Neural crest cell (in vitro differentiated cells): Measurements from ENCODE around the gene CD109. TPM values are rescaled to one million over a fixed set of nuclear protein-coding genes. Genes with fewer than 3 reads are reported as not detected.
"Not testable (repeated sequence)": the region's sequence is repeated elsewhere in the genome, so short reads cannot be mapped to it uniquely, and the experiment has no call there.

Experiments
- DNase-seq: peaks from one replicate; pipeline ENCODE4 v3.0.0; 2021; ENCODE audit warnings: low read depth, mixed read lengths, low spot score
- H3K27ac Mint-ChIP-seq: one replicate; pipeline ENCODE4 v1.8.0; 2021; ENCODE audit warnings: mild to moderate bottlenecking, mixed read lengths; ENCODE audit not compliant: unreplicated experiment
- H3K27me3 Mint-ChIP-seq: 2 replicates; pipeline ENCODE4 v1.8.0; 2021; ENCODE audit warnings: low read depth, mild to moderate bottlenecking, mixed read lengths
- H3K36me3 Mint-ChIP-seq: 2 replicates; pipeline ENCODE4 v1.8.0; 2021; ENCODE audit warnings: low read depth, mild to moderate bottlenecking, mixed read lengths
- H3K4me1 Mint-ChIP-seq: 2 replicates; pipeline ENCODE4 v1.8.0; 2021; ENCODE audit warnings: mixed read lengths
- H3K4me3 Mint-ChIP-seq: one replicate; pipeline ENCODE4 v1.8.0; 2021; ENCODE audit warnings: mild to moderate bottlenecking, mixed read lengths
- H3K9me3 Mint-ChIP-seq: 2 replicates; pipeline ENCODE4 v1.8.0; 2021; ENCODE audit warnings: mixed read lengths
- CTCF ChIP-seq: fragments of 200-600 bp; sonication (generic); conservative IDR thresholded peaks from 2 replicates; pipeline ENCODE4 v1.5.0; 2021; ENCODE audit warnings: antibody characterized with exemption, mild to moderate bottlenecking
- total RNA-seq: library from RNA; stranded (reverse); gene quantifications from 2 replicates; pipeline ENCODE4 v1.2.1, GENCODE V29; 2021

The CD109 gene
- total RNA-seq, 1 donor from 2014 or later = 0.84 TPM

- TF ChIP-seq CTCF = no peak
- Mint-ChIP-seq H3K9me3 (no peaks in the 10 kb centered on the region), H3K4me3 (no peak overlapping the region), H3K27ac (no peak overlapping the region), H3K36me3 (no peaks in the 10 kb centered on the region), H3K4me1 (peaks cover 10% of the 10 kb centered on the region), H3K27me3 (no peaks in the 10 kb centered on the region)
- no peak for DNase-seq
Measured at GRCh38 chr6:73710948-73711347, 14.9 kb downstream of the CD109 start.

GRCh38 chr6:73712535-73713173 is 16.7 kb downstream of the CD109 start:
- DNase-seq = no peak
- H3K4me1 Mint-ChIP-seq = peaks cover 10% of the 10 kb centered on the region
- TF ChIP-seq CTCF = no peak
- no peaks in the 10 kb centered on the region for H3K27me3 Mint-ChIP-seq
- H3K9me3 Mint-ChIP-seq = no peaks in the 10 kb centered on the region
- H3K27ac Mint-ChIP-seq = no peak overlapping the region
- H3K36me3 Mint-ChIP-seq = peaks cover 4% of the 10 kb centered on the region
- H3K4me3 Mint-ChIP-seq = no peak overlapping the region

DNA sequence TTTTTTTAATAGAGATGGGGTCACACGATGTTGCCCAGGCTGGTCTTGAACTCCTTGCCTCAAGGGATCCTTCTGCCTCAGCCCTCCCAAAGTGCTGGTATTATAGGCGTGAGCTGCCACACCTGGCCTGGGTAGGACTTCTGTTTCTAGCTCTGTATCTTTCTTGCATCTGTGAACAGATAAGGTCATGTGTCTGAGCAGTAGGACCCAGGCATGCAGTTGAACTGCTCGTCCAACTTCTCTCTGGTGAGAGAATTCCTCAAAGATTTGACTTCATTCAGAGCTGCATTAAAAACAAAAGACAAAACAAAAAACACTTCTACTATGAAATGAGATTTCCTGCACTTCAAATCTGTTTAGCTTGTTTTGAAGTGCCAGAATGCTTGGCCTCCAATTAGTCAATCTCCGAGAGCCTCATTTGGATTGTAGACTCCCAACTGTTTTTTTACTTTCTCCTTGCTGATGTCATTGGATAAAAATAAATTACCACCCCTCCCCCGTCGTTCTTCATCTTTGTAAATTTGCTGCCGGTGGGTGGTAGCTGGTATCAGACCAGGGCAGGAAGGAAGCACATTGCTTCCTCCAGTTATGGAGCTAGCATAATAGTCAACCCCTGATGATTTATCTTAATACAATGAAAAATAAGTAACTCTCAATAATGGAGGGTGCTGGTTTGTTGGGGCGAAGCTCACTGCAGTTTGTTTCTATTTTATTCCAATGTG is 17.6 kb downstream of the CD109 start:
- TF ChIP-seq CTCF = no peak
- H3K4me1 Mint-ChIP-seq = peaks cover 10% of the 10 kb centered on the region
- H3K36me3 Mint-ChIP-seq = peaks cover 4% of the 10 kb centered on the region
- no peaks in the 10 kb centered on the region for H3K9me3 Mint-ChIP-seq
- DNase-seq = no peak
- H3K4me3 Mint-ChIP-seq = no peak overlapping the region
- H3K27me3 Mint-ChIP-seq = no peaks in the 10 kb centered on the region
- H3K27ac Mint-ChIP-seq = no peak overlapping the region

- H3K36me3 Mint-ChIP-seq, H3K4me1 Mint-ChIP-seq, DNase-seq, H3K4me3 Mint-ChIP-seq, H3K27ac Mint-ChIP-seq, H3K27me3 Mint-ChIP-seq, H3K9me3 Mint-ChIP-seq: not testable (repeated sequence)
Measured at GRCh38 chr6:73715111-73715508, 19.1 kb downstream of the CD109 start.

DNA sequence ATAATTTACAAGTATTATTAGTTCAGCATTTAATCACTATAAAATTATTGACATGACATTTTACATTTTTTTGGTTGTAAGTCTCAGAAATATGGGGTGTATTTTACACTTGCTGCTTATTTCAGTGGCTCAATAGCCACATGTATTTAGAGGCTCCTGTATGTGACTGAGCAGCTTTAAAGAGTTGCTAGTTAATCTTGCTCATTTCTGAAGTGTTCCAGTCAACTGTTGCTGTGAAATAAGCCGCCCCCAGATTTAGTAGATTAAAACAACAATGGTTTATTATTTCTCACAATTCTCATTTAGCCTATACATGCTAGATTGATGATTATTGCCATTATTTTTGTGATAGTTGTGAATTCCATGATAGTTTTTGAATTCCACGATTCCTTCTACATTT is 23.0 kb downstream of the CD109 start:
- Mint-ChIP-seq H3K27me3 (no peaks in the 10 kb centered on the region), H3K4me1 (no peaks in the 10 kb centered on the region), H3K36me3 (peaks cover 4% of the 10 kb centered on the region), H3K9me3 (no peaks in the 10 kb centered on the region), H3K4me3 (no peak overlapping the region), H3K27ac (no peak overlapping the region)
- TF ChIP-seq CTCF = no peak
- DNase-seq = no peak

DNA sequence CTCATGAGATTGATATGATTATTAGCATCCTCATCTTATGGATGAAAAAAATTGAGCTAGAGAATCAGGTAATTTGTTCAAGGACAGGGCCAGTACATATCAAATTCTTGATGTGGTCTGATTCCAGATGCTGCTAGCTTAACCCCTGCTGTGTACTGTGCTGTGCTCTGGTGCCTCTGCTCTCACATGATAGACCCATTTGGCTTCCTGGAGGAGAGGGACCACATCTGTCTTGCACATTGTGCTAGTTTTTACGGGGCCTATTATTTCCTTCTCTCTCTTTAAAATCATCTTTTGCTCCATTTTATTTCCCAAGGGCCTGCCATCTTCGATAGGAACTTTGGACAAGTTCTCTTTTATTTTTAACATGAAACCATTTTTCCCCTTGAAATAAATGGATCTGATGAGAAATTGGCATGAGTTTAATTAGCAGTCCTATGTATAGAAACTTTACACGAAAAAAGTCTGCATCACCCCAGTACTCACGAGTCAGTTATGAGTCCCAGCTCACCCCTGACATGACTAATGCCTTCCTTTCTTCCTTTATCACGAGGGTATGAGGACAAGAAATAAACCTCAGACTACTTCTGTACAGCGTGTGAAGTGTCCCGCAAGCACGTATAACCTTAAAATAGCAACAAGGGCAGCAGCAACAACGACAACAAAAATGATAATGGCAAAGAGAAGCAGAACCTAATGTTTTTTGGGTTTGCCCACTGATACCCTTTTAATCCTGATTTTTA is 26.5 kb downstream of the CD109 start:
- H3K27me3 Mint-ChIP-seq = no peaks in the 10 kb centered on the region

GRCh38 chr6:73723480-73723879 is 27.5 kb downstream of the CD109 start:
- not testable (repeated sequence) for H3K27ac Mint-ChIP-seq, H3K4me3 Mint-ChIP-seq, H3K4me1 Mint-ChIP-seq, H3K27me3 Mint-ChIP-seq, H3K36me3 Mint-ChIP-seq, H3K9me3 Mint-ChIP-seq, DNase-seq

More for the DNA sequence above, 26.5 kb downstream of the CD109 start:
- TF ChIP-seq CTCF = no peak
- Mint-ChIP-seq H3K9me3 (no peaks in the 10 kb centered on the region), H3K4me1 (no peaks in the 10 kb centered on the region), H3K27ac (no peak overlapping the region), H3K4me3 (no peak overlapping the region), H3K36me3 (no peaks in the 10 kb centered on the region)
- DNase-seq = no peak
